Esophagus squamous epithelium (tissue), 5 donors: ENCODE measurements around the gene GFRA3. TPM values are rescaled to one million over a fixed set of nuclear protein-coding genes. Genes with fewer than 3 reads are reported as not detected.

Source experiments
- DNase-seq: peaks from one replicate; lab custom pipeline; 2025; lab: John Stamatoyannopoulos, UW
- H3K27ac ChIP-seq, 4 donors: fragments of 200-600 bp; sonication (generic); one replicate each; pipeline ENCODE4 v1.5.1; 2016 to 2019; ENCODE audit warnings: mild to moderate bottlenecking in 1 of 4
- H3K27me3 ChIP-seq, 4 donors: fragments of 200-600 bp; sonication (generic); 1 replicate in 3 of 4; 2 replicates in 1 of 4; pipeline versions ENCODE4 v1.5.1 to v1.6.0; 2017 to 2021; ENCODE audit warnings: antibody characterized with exemption in 1 of 4
- H3K36me3 ChIP-seq, 3 donors: fragments of 200-600 bp; sonication (generic); one replicate each; pipeline ENCODE4 v1.5.1; 2016 to 2019
- H3K4me1 ChIP-seq, 3 donors: fragments of 200-600 bp; sonication (generic); one replicate each; pipeline ENCODE4 v1.5.1; 2017 to 2019
- H3K4me3 ChIP-seq, 4 donors: fragments of 200-600 bp; sonication (generic); 1 replicate in 3 of 4; 2 replicates in 1 of 4; pipeline ENCODE4 v1.5.1; 2016 to 2019; ENCODE audit warnings: mild to moderate bottlenecking in 2 of 4, moderate library complexity in 1 of 4
- H3K9me3 ChIP-seq, 3 donors: fragments of 200-600 bp; sonication (generic); one replicate each; pipeline ENCODE4 v1.5.1; 2016 to 2019
- CTCF ChIP-seq, 6 experiments: fragments of 450-650 bp in 4 of 6; fragments of 200-600 bp in 2 of 6; sonication (generic) in 2 of 6; IDR thresholded peaks; one replicate each; pipeline ENCODE4 v1.5.1; 2016 to 2019; ENCODE audit warnings: antibody characterized with exemption in 6 of 6, mild to moderate bottlenecking in 4 of 6, moderate library complexity in 4 of 6
- POLR2A ChIP-seq, 4 donors: fragments of 450-650 bp; IDR thresholded peaks; one replicate each; pipeline ENCODE4 v1.6.1; 2017; ENCODE audit warnings: antibody characterized with exemption in 4 of 4, mild to moderate bottlenecking in 4 of 4, moderate library complexity in 3 of 4
- WGBS, 2 donors: methylation state at CpG; one replicate each; pipeline ENCODE4 v1.1.5; 2018; 5-methylcytosine and 5-hydroxymethylcytosine counted together
- intact Hi-C: fragments of 100-400 bp; cut with DNase I; formaldehyde crosslinking; loops from one replicate; pipeline ENCODE4 v1.15.0; 2022
- total RNA-seq, 4 donors: library from RNA; depleted of rRNA; stranded (reverse); fragments of >200 nt; gene quantifications; one replicate each; pipeline ENCODE4 v1.1.0, GENCODE V29; 2016
- donor health status: DM: yes; HTN: yes; CAD: no.

Gene GFRA3
- total RNA-seq, 4 donors from 2014 or later, result 0.35 to 0.41 TPM; not detected in 2

GRCh38 chr5:138224712-138225111 lies 49.7 kb downstream of the GFRA3 start:
- no peaks in the 10 kb centered on the region for H3K36me3 ChIP-seq
- peaks cover 0 to 13% (median 4%) of the 10 kb centered on the region in 3 donors for H3K9me3 ChIP-seq
- TF ChIP-seq CTCF (IDR thresholded peaks at IDR 0.05) (no peak), POLR2A (IDR thresholded peaks at IDR 0.05) (no peak)
- WGBS, 2 donors, result 91 to 94% methylated on average over 4 of the region's 6 CpGs
- no peak overlapping the region for H3K27ac ChIP-seq
- intact Hi-C loops, result loop anchor here (10.0 kb wide), 1 partner anchor 170 kb away; no protein-coding TSS in a partner anchor
- H3K4me3 ChIP-seq, result no peak overlapping the region
- no peak for DNase-seq
- no peaks in the 10 kb centered on the region for H3K27me3 ChIP-seq
- H3K4me1 ChIP-seq, result no peaks in the 10 kb centered on the region

- intact Hi-C loops, result loop anchor here (10.0 kb wide), 1 partner anchor 171 kb away; no protein-coding TSS in a partner anchor
- TF ChIP-seq POLR2A (IDR thresholded peaks at IDR 0.05) (no peak), CTCF (IDR thresholded peaks at IDR 0.05) (no peak)
- no peak overlapping the region for H3K27ac ChIP-seq
These were observed 50.9 kb downstream of the GFRA3 start for GRCh38 chr5:138223532-138223931.

GRCh38 chr5:138216799-138217198 lies 57.6 kb downstream of the GFRA3 start:
- H3K4me3 ChIP-seq, result no peak overlapping the region
- intact Hi-C loops, result no loop called here
- DNase-seq, result no peak
- no peak overlapping the region for H3K27ac ChIP-seq
- TF ChIP-seq CTCF (IDR thresholded peaks at IDR 0.05), result no peak
- no peak for TF ChIP-seq POLR2A (IDR thresholded peaks at IDR 0.05)
- 73 to 76% methylated on average over 2 of the region's 2 CpGs for WGBS, 2 donors
- no peaks in the 10 kb centered on the region for H3K27me3 ChIP-seq
- H3K4me1 ChIP-seq, result peaks cover 11 to 19% (median 13%) of the 10 kb centered on the region in 3 donors
- H3K9me3 ChIP-seq, result no peaks in the 10 kb centered on the region
- H3K36me3 ChIP-seq, result no peaks in the 10 kb centered on the region

More at GRCh38 chr5:138223532-138223931, 50.9 kb downstream of the GFRA3 start:
- Histone ChIP-seq H3K4me3 (no peak overlapping the region), H3K9me3 (peaks cover 0 to 13% (median 4%) of the 10 kb centered on the region in 3 donors), H3K27me3 (no peaks in the 10 kb centered on the region), H3K4me1 (no peaks in the 10 kb centered on the region), H3K36me3 (no peaks in the 10 kb centered on the region)
- 83% methylated on average over 1 of the region's 1 CpG; no CpG with 5 or more reads in 1 of the 2 donors for WGBS, 2 donors
- DNase-seq, result no peak

DNA sequence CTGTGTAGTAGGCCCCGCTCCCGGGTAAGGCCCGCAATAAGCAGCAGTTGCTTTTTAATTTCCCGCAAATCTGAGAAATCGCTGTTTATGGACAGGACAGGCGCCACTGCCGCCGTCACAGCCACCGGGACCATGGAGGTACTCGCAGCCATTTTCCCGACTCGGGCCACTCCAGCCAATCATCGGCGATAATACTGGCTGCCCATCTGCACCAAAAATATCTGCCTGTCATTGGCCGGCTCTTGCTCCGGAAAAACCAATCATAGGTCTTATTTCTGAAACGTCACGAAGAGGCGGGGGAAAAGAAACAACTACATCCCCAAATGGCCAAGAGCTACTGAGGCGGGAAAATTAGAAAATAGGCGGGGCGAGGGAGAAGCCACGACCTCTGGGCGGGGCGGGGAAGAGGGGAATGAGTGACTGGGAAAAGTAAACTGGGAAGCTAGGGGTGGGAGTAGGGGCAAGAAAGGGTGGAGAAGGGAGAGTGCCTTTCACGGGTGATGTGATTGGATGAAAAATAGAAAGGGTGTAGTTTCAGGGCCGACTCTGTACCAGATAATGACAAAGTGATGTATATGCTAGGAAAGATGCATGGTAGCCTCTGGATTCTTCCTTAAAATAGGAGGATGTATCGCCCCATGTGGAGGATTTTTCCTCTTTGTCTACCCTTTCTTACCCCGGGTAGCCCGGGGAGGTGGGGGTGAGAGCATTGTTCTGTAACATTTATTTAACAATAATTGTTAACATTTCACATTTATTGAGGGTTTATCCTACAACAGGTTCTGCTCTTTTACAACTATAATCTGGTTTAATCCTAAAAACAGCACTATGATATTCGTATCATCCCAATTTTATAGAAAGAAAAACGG lies 61.0 kb downstream of the GFRA3 start, which contains the start of gene CDC23:
TSS of gene CDC23 (minus strand) at position 163 of the 869 bp plus-strand sequence. CDS start at position 152, 11 bp downstream.
- TF ChIP-seq POLR2A (IDR thresholded peaks at IDR 0.05) (peak in 1 of 4 donors; percentile 66), CTCF (IDR thresholded peaks at IDR 0.05) (no peak)
- H3K27ac ChIP-seq, result peak within 1 kb of the TSS; percentile 87 to 92 (median 90)
- peak; percentile 73 for DNase-seq
- H3K9me3 ChIP-seq, result no peaks in the 10 kb centered on the region
- peak within 1 kb of the TSS; percentile 74 to 96 (median 90) for H3K4me3 ChIP-seq
- 1 to 2% methylated on average over 19 to 24 of the region's 32 CpGs for WGBS, 2 donors
- intact Hi-C loops, result no loop called here
- peaks cover 0 to 20% (median 0%) of the 10 kb centered on the region in 3 donors for H3K36me3 ChIP-seq
- no peaks in the 10 kb centered on the region for H3K27me3 ChIP-seq
- H3K4me1 ChIP-seq, result peaks cover 11 to 35% (median 17%) of the 10 kb centered on the region in 3 donors

- peak overlapping the region; percentile 87 to 92 (median 90) for H3K27ac ChIP-seq
- WGBS, 2 donors, result 0% methylated on average over 1 to 8 of the region's 8 CpGs
- peak overlapping the region; percentile 74 to 96 (median 90) for H3K4me3 ChIP-seq
- TF ChIP-seq POLR2A (IDR thresholded peaks at IDR 0.05) (no peak), CTCF (IDR thresholded peaks at IDR 0.05) (no peak)
- H3K4me1 ChIP-seq, result peaks cover 11 to 35% (median 17%) of the 10 kb centered on the region in 3 donors
- H3K9me3 ChIP-seq, result no peaks in the 10 kb centered on the region
- H3K36me3 ChIP-seq, result peaks cover 0 to 26% (median 0%) of the 10 kb centered on the region in 3 donors
- H3K27me3 ChIP-seq, result no peaks in the 10 kb centered on the region
- intact Hi-C loops, result no loop called here
- DNase-seq, result no peak
These were observed 61.6 kb downstream of the GFRA3 start for GRCh38 chr5:138212828-138213160.
